ENCODE data around the gene ADAM12. TPM values are rescaled to one million over a fixed set of nuclear protein-coding genes. Genes with fewer than 3 reads are reported as not detected.

Gene ADAM12
- total and polyA plus RNA-seq, 7 donors: under 0.01 to 0.82 (median 0.46) TPM; not detected in 1

- Histone ChIP-seq H3K36me3 (no peaks in the 10 kb centered on the region), H3K4me3 (no peak overlapping the region), H3K9me3 (no peaks in the 10 kb centered on the region), H3K27ac (no peak overlapping the region), H3K27me3 (peaks cover 0 to 7% (median 0%) of the 10 kb centered on the region in 3 donors), H3K4me1 (no peaks in the 10 kb centered on the region)
- 90 to 92% methylated on average over 2 of the region's 2 CpGs for WGBS, 2 donors
- TF ChIP-seq CTCF (IDR thresholded peaks at IDR 0.05) (no peak), POLR2A (IDR thresholded peaks at IDR 0.05) (no peak), EP300 (IDR thresholded peaks at IDR 0.05) (no peak), POLR2AphosphoS5 (IDR thresholded peaks at IDR 0.05) (no peak)
- intact Hi-C loops (cut with DNase I): no loop called here
- no peak for DNase-seq
These were observed 6.7 kb upstream of the ADAM12 start for GRCh38 chr10:126394948-126395347.

GRCh38 chr10:126393076-126393475 lies 4.8 kb upstream of the ADAM12 start:
- H3K36me3 ChIP-seq: no peaks in the 10 kb centered on the region
- H3K27ac ChIP-seq: no peak overlapping the region
- peaks cover 0 to 7% (median 6%) of the 10 kb centered on the region in 4 donors for H3K4me1 ChIP-seq
- DNase-seq: no peak
- H3K27me3 ChIP-seq: peaks cover 7 to 22% (median 9%) of the 10 kb centered on the region in 3 donors
- TF ChIP-seq EP300 (IDR thresholded peaks at IDR 0.05): no peak
- no peak for TF ChIP-seq CTCF (IDR thresholded peaks at IDR 0.05)
- no peak for TF ChIP-seq POLR2A (IDR thresholded peaks at IDR 0.05)
- TF ChIP-seq POLR2AphosphoS5 (IDR thresholded peaks at IDR 0.05): no peak
- intact Hi-C loops (cut with DNase I): no loop called here
- WGBS, 2 donors: 86 to 93% methylated on average over 4 of the region's 4 CpGs
- H3K4me3 ChIP-seq: no peak overlapping the region
- no peaks in the 10 kb centered on the region for H3K9me3 ChIP-seq

GRCh38 chr10:126392469-126392868 lies 4.2 kb upstream of the ADAM12 start:
- intact Hi-C loops (cut with DNase I): no loop called here
- TF ChIP-seq CTCF (IDR thresholded peaks at IDR 0.05) (no peak), EP300 (IDR thresholded peaks at IDR 0.05) (no peak), POLR2AphosphoS5 (IDR thresholded peaks at IDR 0.05) (no peak), POLR2A (IDR thresholded peaks at IDR 0.05) (no peak)
- H3K27me3 ChIP-seq: peaks cover 12 to 28% (median 15%) of the 10 kb centered on the region in 3 donors
- 65 to 71% methylated on average over 8 of the region's 8 CpGs for WGBS, 2 donors
- H3K4me1 ChIP-seq: peaks cover 0 to 13% (median 10%) of the 10 kb centered on the region in 4 donors
- no peak overlapping the region for H3K4me3 ChIP-seq
- no peak for DNase-seq
- no peaks in the 10 kb centered on the region for H3K9me3 ChIP-seq
- no peak overlapping the region for H3K27ac ChIP-seq
- H3K36me3 ChIP-seq: no peaks in the 10 kb centered on the region

- peaks cover 0 to 17% (median 15%) of the 10 kb centered on the region in 4 donors for H3K4me1 ChIP-seq
- peaks cover 13 to 32% (median 17%) of the 10 kb centered on the region in 3 donors for H3K27me3 ChIP-seq
- H3K27ac ChIP-seq: peak overlapping the region in 1 of 4 donors; percentile 4
- TF ChIP-seq EP300 (IDR thresholded peaks at IDR 0.05): no peak
- TF ChIP-seq CTCF (IDR thresholded peaks at IDR 0.05): no peak
- no peak for TF ChIP-seq POLR2A (IDR thresholded peaks at IDR 0.05)
- no peak for TF ChIP-seq POLR2AphosphoS5 (IDR thresholded peaks at IDR 0.05)
- 86 to 91% methylated on average over 6 of the region's 6 CpGs for WGBS, 2 donors
- no peaks in the 10 kb centered on the region for H3K36me3 ChIP-seq
- no peaks in the 10 kb centered on the region for H3K9me3 ChIP-seq
- intact Hi-C loops (cut with DNase I): no loop called here
- DNase-seq: no peak
- no peak overlapping the region for H3K4me3 ChIP-seq
These were observed 3.8 kb upstream of the ADAM12 start for GRCh38 chr10:126392068-126392467.

All from sigmoid colon (tissue), 7 donors.